GM18951 (cell line): Measurements from ENCODE around the gene OVAAL.
"Not testable (repeated sequence)": the region's sequence is repeated elsewhere in the genome, so short reads cannot be mapped to it uniquely, and the experiment has no call there.

Experiments
- POLR2A ChIP-seq: IDR thresholded peaks from 4 replicates; pipeline ENCODE4 v1.6.1; 2011; ENCODE audit warnings: mild to moderate bottlenecking; ENCODE audit not compliant: insufficient read length, insufficient read depth; ENCODE audit errors: extremely low read depth
- in situ Hi-C: fragments of 300-500 bp; cut with MboI; formaldehyde crosslinking; loops from one replicate; pipeline ENCODE4 v1.12.0; 2022; ENCODE audit warnings: low sequenced_read_pairs, mixed read lengths, inconsistent platforms; ENCODE audit not compliant: unreplicated experiment

The OVAAL gene

DNA sequence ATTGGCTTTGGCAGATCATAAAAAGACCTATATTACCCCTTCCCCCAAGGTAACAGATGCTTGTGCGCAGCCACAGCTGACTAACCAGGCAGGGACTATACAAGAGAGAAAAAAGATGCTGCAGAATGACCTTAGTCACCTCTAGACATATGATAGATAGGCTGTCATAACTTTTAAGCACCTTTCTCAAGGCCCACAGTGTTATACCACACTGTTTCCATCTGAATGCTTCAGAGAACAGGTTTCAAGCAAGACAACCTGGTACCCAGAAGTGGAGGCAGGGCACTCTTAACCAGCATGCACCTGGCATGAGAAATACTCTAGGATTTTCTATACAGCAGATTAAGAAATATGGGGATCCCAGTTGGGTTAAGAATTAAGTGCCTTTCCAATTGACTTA, 12.8 kb upstream of the OVAAL start:
- in situ Hi-C loops, result no loop called here
- TF ChIP-seq POLR2A, result no peak

GRCh38 chr1:180548686-180549317, 10.0 kb upstream of the OVAAL start:
- no peak for TF ChIP-seq POLR2A
- in situ Hi-C loops, result no loop called here

DNA sequence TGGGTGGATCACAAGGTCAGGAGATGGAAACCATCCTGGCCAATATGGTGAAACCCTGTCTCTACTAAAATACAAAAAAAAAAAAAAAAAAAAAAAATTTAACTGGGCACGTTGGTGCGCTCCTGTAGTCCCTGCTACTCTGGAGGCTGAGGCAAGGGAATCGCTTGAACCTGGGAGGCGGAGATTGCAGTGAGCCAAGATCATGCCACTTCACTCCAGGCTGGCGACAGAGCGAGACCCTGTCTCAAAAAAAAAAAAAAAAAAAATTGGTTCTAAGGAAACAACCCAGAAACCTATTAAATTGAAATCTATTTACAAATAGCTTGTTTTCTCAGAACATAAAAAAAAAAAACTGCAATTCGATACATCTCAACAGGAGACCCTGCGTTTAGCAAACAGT, 9.0 kb upstream of the OVAAL start:
- in situ Hi-C loops, result not testable (repeated sequence)

DNA sequence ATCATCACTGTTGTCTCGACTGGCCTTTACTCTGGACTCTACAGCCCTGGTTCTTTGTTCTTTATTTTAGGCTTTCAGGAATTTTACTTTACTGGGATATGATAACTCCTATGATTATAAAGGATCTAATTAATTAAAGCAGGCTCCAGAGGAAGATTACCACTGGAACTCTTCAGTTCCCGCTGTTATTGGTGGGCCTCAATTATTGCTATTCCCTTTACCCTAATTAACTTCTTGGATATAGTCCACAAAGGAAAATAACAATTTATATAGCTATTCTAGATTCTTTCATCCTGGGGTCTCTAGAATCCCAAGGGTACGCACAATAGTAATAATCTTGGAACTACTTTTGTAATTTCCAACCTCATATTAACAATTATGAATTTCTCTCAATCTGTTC, 8.5 kb upstream of the OVAAL start:
- no peak for TF ChIP-seq POLR2A
- in situ Hi-C loops, result no loop called here

DNA sequence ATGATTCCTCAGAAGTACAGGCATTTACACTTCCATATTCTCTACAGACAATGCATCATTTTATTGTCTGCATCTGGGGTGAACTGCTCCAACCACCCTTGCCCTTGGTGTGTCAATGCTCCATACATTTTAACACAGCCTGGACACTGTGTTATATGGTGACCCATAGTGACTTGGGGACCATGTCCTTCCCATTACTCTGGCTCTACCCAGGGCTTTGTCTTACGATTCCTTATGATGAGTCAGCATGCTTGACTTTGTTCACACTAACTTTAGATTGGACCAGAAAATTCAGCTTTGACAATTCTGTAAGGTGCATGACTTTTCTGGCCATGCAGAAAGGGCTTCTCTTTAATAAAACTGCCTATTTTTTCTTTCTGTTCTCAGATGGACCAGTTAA, 6.8 kb upstream of the OVAAL start:
- in situ Hi-C loops, result no loop called here
- no peak for TF ChIP-seq POLR2A

- in situ Hi-C loops, result not testable (repeated sequence)
Measured at GRCh38 chr1:180553046-180553445, 5.7 kb upstream of the OVAAL start.

DNA sequence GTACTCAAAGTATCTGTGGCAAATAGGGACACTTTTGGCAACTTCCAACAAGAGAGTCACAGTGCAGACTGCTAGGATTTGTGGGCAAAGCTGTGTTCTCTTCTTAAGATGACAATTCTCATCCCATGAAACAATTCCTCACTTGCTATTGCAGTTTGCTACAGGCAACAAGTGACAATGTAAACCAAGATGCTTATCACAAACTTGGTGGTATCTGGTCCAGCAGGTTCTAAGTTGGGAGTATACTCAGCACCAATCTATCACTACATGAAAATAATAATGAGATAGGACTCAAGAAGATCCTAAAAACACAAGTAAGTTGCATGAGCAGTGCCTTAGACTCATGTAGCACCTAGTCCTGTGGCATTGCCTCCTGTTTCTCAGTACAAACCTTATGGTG, 3.4 kb upstream of the OVAAL start:
- no peak for TF ChIP-seq POLR2A
- in situ Hi-C loops, result no loop called here

GRCh38 chr1:180560200-180560867, 1.6 kb downstream of the OVAAL start:
- TF ChIP-seq POLR2A, result no peak

GRCh38 chr1:180560868-180561600, 2.3 kb downstream of the OVAAL start:
- no peak for TF ChIP-seq POLR2A
- in situ Hi-C loops, result no loop called here

More at GRCh38 chr1:180560200-180560867, 1.6 kb downstream of the OVAAL start:
- in situ Hi-C loops, result no loop called here

DNA sequence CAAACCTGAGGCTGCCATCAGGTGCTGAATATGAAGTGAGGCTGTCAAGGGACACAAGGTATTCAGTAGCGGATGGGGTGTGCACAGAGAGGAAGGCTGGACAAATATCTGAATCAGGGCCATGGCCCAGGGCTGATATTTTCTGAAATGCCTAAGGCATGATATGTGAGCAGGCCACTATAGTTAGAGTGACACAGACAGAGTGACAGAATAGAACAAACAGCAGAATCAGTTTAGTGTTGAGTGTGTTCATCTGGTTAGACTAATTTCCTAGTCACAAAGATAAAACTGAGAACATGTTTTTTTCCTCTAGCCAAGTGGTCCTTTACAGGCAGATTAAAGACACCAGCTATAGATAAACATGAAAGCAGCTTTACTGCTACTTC, 3.9 kb downstream of the OVAAL start:
- in situ Hi-C loops, result no loop called here

GRCh38 chr1:180563026-180563827, 4.5 kb downstream of the OVAAL start:
- in situ Hi-C loops, result no loop called here
- TF ChIP-seq POLR2A, result no peak

More for the DNA sequence above, 3.9 kb downstream of the OVAAL start:
- no peak for TF ChIP-seq POLR2A

DNA sequence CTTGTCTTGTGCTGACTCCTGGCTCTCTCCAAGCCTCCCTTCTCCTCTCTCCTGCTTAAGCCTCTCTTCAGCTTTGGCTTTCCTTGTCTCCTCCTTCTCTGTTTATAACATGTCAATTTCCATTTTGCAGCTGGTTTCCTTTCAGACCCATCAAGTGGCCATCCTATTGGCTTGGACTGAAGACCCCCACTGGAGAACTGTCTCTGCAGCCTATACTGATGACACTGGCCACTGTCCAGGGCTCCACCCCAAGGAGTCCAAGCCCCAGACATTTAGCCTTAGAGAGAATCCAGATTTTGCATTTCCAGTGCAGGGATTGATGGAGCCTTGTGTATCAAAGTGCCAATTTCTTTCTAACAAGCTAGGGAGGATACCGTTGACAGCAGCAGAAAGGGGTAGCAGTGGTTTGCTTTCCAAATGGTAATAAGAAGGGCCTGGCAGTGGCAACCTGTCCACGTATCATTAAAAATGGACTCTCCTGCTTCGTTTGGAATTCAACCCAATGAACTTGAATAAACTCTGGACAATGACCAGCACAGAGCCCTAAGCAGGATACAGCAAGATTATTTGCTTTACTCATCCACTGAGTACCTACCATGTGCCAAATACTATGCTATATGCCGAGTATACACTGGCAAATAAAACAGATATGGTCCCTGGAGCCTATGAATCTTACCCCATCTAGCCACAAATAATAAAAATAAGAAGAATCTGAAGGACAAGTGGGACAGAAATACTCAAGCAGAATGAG, 6.5 kb downstream of the OVAAL start:
- TF ChIP-seq POLR2A, result no peak
- in situ Hi-C loops, result no loop called here

DNA sequence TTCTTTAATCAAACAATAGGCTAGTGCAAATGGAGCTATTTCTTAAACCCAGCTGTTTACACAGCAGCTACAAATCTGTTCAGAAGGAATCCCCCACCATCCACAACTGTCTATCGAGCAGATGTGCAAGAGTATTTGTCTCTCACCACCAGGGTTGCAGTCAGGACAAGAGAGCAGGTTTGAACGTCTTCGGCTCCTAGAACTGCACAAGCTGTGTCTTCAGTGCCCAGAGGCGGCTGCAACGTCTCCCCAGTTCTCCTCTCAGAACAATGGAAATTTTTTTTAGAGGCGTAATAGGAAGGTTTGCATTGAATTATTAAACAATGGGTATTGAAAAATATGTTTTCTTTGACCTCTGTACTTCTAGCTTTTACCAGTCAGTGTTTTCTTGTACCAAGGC, 7.3 kb downstream of the OVAAL start:
- no peak for TF ChIP-seq POLR2A
- in situ Hi-C loops, result no loop called here
